HUES48 (cell line): ENCODE results near the gene PSORS1C1.
"Not testable (repeated sequence)": the region's sequence is repeated elsewhere in the genome, so short reads cannot be mapped to it uniquely, and the experiment has no call there.

Experiments used
- H3K27ac ChIP-seq: one replicate; pipeline ENCODE4 v1.7.0; 2013; ENCODE audit warnings: low read depth, low read length, inconsistent platforms
- H3K27me3 ChIP-seq: 2 replicates; pipeline ENCODE4 v1.6.1; 2013; ENCODE audit warnings: mild to moderate bottlenecking, low read length; ENCODE audit not compliant: control insufficient read depth, insufficient read depth
- H3K36me3 ChIP-seq: 2 replicates; pipeline ENCODE4 v1.6.1; 2013; ENCODE audit warnings: low read length; ENCODE audit not compliant: control insufficient read depth, insufficient read depth
- H3K4me1 ChIP-seq: 2 replicates; pipeline ENCODE4 v1.6.1; 2013; ENCODE audit warnings: mild to moderate bottlenecking, low read length; ENCODE audit not compliant: control insufficient read depth, insufficient read depth
- H3K4me3 ChIP-seq: 2 replicates; pipeline ENCODE4 v1.5.1; 2013; ENCODE audit warnings: mild to moderate bottlenecking, low read depth, low read length
- H3K9ac ChIP-seq: 2 replicates; pipeline ENCODE4 v1.6.1; 2013; ENCODE audit warnings: mild to moderate bottlenecking, low read depth, low read length, moderate library complexity
- H3K9me3 ChIP-seq: 2 replicates; pipeline ENCODE4 v1.6.1; 2013; ENCODE audit warnings: low read length; ENCODE audit not compliant: control insufficient read depth, insufficient read depth

The PSORS1C1 gene

GRCh38 chr6:31183287-31183686, 68.7 kb downstream of the PSORS1C1 start:
- not testable (repeated sequence) for H3K4me3 ChIP-seq, H3K9me3 ChIP-seq, H3K9ac ChIP-seq, H3K36me3 ChIP-seq, H3K4me1 ChIP-seq, H3K27ac ChIP-seq, H3K27me3 ChIP-seq

- H3K9ac ChIP-seq, H3K4me3 ChIP-seq, H3K27ac ChIP-seq, H3K4me1 ChIP-seq, H3K9me3 ChIP-seq, H3K27me3 ChIP-seq, H3K36me3 ChIP-seq: not testable (repeated sequence)
Observed at GRCh38 chr6:31183859-31184258, 69.3 kb downstream of the PSORS1C1 start.

GRCh38 chr6:31185695-31186051, 71.1 kb downstream of the PSORS1C1 start:
- not testable (repeated sequence) for H3K4me1 ChIP-seq, H3K9me3 ChIP-seq, H3K27ac ChIP-seq, H3K27me3 ChIP-seq, H3K36me3 ChIP-seq, H3K4me3 ChIP-seq, H3K9ac ChIP-seq

- Histone ChIP-seq H3K4me1 (peaks cover 2% of the 10 kb centered on the region; the same call in 1 of the 2 replicates), H3K27ac (no peak overlapping the region), H3K36me3 (no peaks in the 10 kb centered on the region), H3K9me3 (no peaks in the 10 kb centered on the region), H3K9ac (no peak overlapping the region), H3K4me3 (no peak overlapping the region), H3K27me3 (no peaks in the 10 kb centered on the region)
Observed at GRCh38 chr6:31186052-31186734, 71.6 kb downstream of the PSORS1C1 start.

- Histone ChIP-seq H3K9me3 (no peaks in the 10 kb centered on the region), H3K36me3 (no peaks in the 10 kb centered on the region), H3K27me3 (no peaks in the 10 kb centered on the region), H3K4me3 (no peak overlapping the region), H3K4me1 (peaks cover 2% of the 10 kb centered on the region; the same call in 1 of the 2 replicates), H3K27ac (no peak overlapping the region), H3K9ac (no peak overlapping the region)
Observed at GRCh38 chr6:31187780-31188194, 73.2 kb downstream of the PSORS1C1 start.

GRCh38 chr6:31189223-31189622, 74.6 kb downstream of the PSORS1C1 start:
- H3K36me3 ChIP-seq, H3K27me3 ChIP-seq, H3K27ac ChIP-seq, H3K4me1 ChIP-seq, H3K9me3 ChIP-seq, H3K9ac ChIP-seq, H3K4me3 ChIP-seq: not testable (repeated sequence)
